HS-5 (cell line): ENCODE measurements around the gene FRK.
"Not testable (repeated sequence)": the region's sequence is repeated elsewhere in the genome, so short reads cannot be mapped to it uniquely, and the experiment has no call there.

Experiments
- DNase-seq: peaks from one replicate; pipeline ENCODE4 v3.0.0-alpha.2; 2012; ENCODE audit warnings: low read depth

The FRK gene

GRCh38 chr6:116073765-116074440, 13.2 kb upstream of the FRK start:
- peak; percentile 58 for DNase-seq

GRCh38 chr6:116072368-116072767, 11.7 kb upstream of the FRK start:
- no peak for DNase-seq

- DNase-seq: no peak
These were observed 10.1 kb upstream of the FRK start for GRCh38 chr6:116070616-116071389.

GRCh38 chr6:116070101-116070500, 9.4 kb upstream of the FRK start:
- DNase-seq: no peak

- DNase-seq: no peak
These were observed 6.1 kb upstream of the FRK start for GRCh38 chr6:116066789-116067188.

- DNase-seq: no peak
These were observed 4.0 kb upstream of the FRK start for GRCh38 chr6:116064666-116065065.

GRCh38 chr6:116062496-116062895, 1.8 kb upstream of the FRK start:
- no peak for DNase-seq

GRCh38 chr6:116059713-116060571, 749 bp downstream of the FRK start:
- DNase-seq: no peak

- DNase-seq: no peak
These were observed 2.9 kb downstream of the FRK start for GRCh38 chr6:116057766-116058165.

GRCh38 chr6:116055513-116055912, 5.2 kb downstream of the FRK start:
- DNase-seq: no peak

- no peak for DNase-seq
These were observed 9.4 kb downstream of the FRK start for GRCh38 chr6:116051244-116051643.

- DNase-seq: no peak
These were observed 10.0 kb downstream of the FRK start for GRCh38 chr6:116050737-116051136.

- DNase-seq: no peak
These were observed 11.4 kb downstream of the FRK start for GRCh38 chr6:116049321-116049720.

GRCh38 chr6:116047173-116047933, 13.3 kb downstream of the FRK start:
- no peak for DNase-seq

- DNase-seq: no peak
These were observed 14.0 kb downstream of the FRK start for GRCh38 chr6:116046737-116047136.

- not testable (repeated sequence) for DNase-seq
These were observed 14.4 kb downstream of the FRK start for GRCh38 chr6:116046272-116046671.

GRCh38 chr6:116041934-116042333, 18.8 kb downstream of the FRK start:
- DNase-seq: no peak

GRCh38 chr6:116040993-116041392, 19.7 kb downstream of the FRK start:
- DNase-seq: no peak

GRCh38 chr6:116036885-116037284, 23.8 kb downstream of the FRK start:
- DNase-seq: no peak

GRCh38 chr6:116036075-116036773, 24.5 kb downstream of the FRK start:
- DNase-seq: no peak

GRCh38 chr6:116035616-116036015, 25.1 kb downstream of the FRK start:
- no peak for DNase-seq
